Stimulated activated CD4-positive, alpha-beta T cell treated with anti-CD3 and anti-CD28 coated beads, Interleukin-12 subunit alpha, Interleukin-12 subunit beta, amount 100 ng/mL, for 4 hours (primary cell): ENCODE measurements around the gene DYNC1H1.
"Not testable (repeated sequence)": the region's sequence is repeated elsewhere in the genome, so short reads cannot be mapped to it uniquely, and the experiment has no call there.

Experiments used
- DNase-seq: peaks from one replicate; pipeline ENCODE4 v3.0.0-alpha.2; 2020

DYNC1H1 gene

DNA sequence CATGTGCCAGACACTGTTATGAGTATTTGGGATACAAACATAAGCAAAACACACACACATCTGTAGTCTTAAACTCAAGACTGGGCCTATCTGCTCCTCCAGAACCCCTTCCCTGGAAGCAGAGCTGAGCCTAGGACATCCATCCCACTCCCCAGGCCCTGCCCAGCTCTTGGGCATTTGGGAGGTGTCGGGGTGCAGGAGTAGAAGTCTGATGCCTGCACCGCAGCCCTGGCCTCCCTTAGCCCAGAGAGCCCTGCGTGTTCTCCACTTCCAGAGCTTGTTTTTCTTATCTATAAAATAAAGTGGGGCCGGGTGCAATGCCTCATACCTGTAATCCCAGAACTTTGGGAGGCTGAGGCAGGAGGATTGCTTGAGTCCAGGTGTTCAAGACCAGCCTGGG is 110.8 kb downstream of the DYNC1H1 start:
- DNase-seq: no peak

- no peak for DNase-seq
Measured at GRCh38 chr14:102077382-102077709, 113.0 kb downstream of the DYNC1H1 start.

- not testable (repeated sequence) for DNase-seq
Measured at GRCh38 chr14:102078361-102078791, 114.0 kb downstream of the DYNC1H1 start.

- no peak for DNase-seq
Measured at GRCh38 chr14:102078831-102079699, 114.7 kb downstream of the DYNC1H1 start.

DNA sequence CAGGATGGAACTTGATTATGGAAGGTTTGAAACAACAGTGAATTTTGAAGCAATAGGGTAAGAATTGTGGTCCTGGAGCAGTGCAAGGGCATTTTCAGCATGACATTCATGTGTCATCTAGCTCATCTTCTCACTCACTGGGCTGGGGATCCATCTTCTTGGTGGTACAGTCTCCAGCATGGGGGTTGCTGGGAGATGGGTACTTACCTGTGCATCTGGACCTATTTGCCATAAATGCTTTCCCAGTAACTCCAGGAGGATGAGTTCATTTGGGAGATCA is 115.3 kb downstream of the DYNC1H1 start:
- DNase-seq: no peak

- no peak for DNase-seq
Measured at GRCh38 chr14:102080183-102081080, 116.1 kb downstream of the DYNC1H1 start.

DNA sequence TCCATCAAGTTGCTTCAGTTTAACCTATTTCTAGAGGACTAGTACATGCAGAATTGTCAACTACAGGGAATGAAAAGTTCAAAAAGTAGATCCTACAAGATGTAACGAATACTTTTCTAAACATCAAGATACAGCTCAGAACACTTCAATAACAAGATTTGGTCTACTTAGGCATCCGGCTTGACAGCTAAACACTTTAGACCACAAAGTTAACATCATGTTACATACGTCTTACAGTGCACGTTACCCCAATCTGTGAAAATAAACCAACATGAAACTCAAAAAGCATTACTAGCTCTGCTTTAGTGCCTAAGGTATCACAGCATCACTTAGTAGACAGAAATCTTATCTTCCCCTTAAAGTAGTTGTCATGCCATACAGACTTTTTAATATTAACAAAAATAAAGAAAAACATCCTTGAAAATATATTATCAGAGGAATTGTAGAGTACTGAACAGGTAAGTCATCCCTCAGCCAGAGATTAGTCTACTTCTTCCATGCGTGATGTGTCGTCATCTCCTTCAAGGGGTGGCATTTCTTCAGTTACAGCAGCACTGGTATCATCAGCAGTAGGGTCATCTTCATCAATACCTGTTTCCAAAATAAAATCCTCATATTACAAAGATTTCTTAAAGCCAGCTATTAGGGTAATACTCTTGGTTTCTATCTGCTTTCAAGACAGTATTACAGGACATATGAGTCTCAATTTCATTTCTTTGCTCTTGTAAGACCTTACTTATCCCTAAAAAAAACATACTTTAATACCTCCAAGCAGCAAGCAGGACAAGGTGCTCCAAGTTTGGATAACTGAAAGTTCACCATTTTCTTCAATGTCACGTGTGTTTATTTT is 117.1 kb downstream of the DYNC1H1 start:
- no peak for DNase-seq

GRCh38 chr14:102084522-102084921 is 120.1 kb downstream of the DYNC1H1 start:
- DNase-seq: not testable (repeated sequence)

DNA sequence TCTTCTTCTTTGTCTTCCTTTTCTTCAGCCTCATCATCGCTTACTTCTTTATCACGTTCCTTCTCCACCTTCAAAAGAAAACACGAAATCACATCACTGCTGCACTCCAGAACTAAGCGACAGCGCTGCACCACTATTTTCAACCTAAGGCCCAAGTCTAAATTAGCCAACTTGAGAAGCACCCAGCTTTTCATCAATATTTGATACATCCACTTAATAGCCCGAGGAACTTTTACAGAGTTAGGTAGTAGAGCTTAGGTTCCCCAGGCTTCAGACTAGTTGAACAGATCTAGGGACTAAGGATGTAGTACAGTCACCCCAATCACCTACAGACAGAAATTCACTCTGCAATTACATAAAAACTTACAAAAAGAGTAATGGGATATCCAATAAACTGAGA is 120.6 kb downstream of the DYNC1H1 start:
- no peak for DNase-seq

DNA sequence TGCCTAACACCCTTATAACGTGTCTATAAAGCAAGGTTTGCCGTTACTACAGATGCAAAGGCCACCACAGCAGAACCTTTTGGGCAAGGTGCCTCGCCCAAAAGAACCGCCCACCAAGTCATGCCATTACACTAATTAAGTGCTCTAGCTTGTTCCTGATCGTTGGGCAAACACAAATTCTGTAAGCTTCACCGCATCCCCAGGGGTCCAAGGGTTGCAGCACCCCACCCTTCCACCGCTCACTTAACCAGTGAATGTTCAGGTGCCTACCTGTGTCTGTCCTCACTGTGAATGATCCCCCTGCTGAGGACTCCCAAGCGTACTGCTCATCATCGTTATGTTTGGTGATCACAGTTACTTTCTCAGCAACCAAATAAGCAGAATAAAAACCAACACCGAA is 121.1 kb downstream of the DYNC1H1 start:
- no peak for DNase-seq

GRCh38 chr14:102085948-102086708 is 121.8 kb downstream of the DYNC1H1 start:
- DNase-seq: peak; percentile 55

DNA sequence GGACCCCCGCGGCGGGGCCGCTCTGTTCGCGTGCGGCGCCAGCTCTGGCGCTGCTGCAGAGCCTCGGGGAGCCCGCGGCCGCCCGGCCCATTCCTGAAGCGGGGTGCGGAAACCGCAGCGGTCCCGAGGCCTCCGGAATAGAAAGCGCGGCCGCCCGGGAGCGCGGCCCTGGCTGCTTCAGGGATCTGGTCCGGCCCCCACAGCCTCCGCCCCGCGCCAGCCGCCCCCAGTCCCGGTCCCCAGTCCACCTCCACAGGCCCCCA is 122.3 kb downstream of the DYNC1H1 start:
- no peak for DNase-seq

DNA sequence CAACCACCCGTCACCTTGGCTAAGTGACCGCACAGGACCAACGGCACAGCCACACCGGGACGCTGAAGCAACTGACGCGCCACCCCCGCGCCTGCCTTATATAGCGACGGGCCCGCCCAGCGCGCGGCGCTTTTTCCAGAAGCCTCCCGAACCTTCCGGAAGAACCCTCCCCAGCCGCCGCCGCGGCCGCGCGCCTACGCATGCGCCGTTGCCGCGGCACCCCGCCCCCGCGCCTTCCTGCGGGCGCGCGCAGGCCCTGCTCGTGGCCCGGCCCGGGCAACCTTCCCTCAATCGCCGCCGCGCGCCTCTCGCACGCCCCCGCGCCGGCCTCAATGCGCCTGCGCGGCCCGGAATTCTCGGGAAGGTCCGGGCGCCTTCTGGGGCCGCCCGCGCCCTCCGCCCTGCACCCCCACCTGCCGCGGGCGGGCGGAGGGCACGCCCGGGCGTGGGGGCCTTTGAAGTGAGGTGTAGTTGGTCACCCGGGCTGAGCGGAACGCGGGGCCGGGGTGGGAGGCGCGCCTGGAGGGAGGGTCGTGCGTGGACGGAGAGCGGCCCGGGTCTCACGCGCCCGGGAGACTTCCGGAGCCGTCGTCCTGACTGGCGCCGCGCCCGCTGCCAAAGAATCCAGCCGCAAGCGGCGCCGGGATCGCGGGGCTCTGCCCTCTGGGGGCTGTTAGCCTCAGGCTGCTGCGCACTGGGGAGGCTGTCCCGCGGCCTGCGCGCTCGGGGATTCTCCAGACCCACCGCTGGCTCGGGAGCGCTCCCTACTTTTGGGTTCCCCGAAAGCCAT is 122.8 kb downstream of the DYNC1H1 start, which contains the start of gene HSP90AA1:
Gene HSP90AA1 (minus strand): TSS at position 73 of the 790 bp plus-strand sequence. CDS start 666 bp downstream, outside the sequence.
- DNase-seq: peak; percentile 99

DNA sequence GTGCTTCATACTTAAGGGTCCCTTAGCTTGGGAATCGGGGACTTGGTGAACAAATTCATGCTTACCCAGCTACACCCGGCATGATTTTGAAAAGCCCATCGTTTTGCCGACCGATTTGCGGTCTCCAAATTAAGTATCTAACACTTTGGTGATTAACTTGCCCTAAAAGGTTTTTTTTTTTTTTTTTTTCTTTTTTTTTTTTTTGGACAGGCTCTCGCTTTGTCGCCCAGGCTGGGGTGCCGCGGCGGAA is 123.3 kb downstream of the DYNC1H1 start:
- no peak for DNase-seq

DNA sequence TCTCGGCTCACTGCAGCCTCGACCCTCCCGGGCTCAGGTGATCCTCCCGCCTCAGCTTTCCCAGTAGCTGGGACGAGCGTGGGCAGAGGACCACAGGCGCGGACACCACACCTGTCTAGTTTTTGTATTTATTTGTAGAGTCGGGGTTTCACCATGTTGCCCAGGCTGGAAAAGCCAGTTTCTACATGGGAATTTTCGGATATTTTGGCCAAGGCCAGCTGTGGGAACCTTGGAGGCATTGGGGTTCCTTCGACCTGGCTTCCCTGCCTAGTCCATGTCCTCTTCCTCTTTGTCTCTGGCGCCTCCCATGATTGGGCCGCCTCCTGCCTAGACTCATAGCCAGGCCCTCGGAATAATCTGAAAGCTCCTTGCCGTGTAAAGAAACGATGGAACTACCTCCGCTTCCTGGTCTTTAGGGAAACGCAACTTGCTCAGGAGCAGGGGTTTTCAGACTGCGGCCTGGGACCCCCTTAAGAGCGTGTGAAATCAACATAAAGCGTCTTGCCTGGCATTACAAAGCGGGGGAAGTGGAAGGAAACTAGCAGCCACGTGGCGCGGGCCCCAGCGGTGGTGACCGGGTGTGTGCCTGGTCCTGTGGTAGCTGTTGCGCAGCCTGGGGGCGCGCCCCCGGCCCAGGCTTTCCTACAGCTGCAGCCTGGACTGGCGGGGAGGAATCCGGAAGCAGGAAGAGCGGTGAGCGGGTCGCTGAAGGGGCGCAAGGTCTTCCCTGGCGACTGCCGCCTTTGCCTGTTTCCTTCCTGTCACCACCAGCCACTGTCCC is 123.8 kb downstream of the DYNC1H1 start:
- DNase-seq: peak; percentile 67

DNA sequence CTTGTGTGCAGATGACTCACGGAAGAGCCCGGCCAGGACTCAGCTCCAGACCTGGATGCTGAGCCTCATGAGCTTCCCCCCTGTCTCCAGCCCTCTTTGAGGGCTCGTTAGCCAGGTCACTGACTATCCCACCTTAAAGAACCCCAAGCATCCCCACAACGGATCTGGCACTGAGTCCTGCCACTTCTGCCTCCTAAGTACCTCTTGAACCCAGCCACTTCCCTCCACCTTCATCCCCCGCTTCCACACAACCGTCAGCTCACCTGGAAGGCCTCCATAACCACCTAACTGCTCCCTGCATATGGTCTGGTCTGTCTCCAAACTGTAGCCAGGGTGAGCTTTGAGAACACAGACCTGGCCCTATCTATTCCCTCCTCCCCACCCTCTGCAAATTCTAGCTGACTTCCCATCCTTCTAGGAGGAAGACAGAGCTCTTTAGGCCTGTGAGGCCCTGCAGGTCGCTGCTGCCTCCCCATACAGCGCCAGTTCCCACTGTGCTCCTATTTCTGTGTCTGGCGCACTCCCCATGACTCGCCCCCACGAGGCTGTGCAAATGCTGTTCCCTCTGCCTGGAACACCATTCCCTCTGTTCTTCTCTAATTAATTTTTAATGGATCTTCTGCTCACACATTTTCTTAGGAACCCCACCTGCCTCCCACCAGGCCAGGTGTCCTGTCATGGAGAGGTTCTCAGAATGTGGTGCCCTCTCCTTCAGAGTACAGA is 125.4 kb downstream of the DYNC1H1 start:
- DNase-seq: no peak

GRCh38 chr14:102090713-102091112 is 126.3 kb downstream of the DYNC1H1 start:
- DNase-seq: no peak

GRCh38 chr14:102092806-102093205 is 128.4 kb downstream of the DYNC1H1 start:
- DNase-seq: no peak

DNA sequence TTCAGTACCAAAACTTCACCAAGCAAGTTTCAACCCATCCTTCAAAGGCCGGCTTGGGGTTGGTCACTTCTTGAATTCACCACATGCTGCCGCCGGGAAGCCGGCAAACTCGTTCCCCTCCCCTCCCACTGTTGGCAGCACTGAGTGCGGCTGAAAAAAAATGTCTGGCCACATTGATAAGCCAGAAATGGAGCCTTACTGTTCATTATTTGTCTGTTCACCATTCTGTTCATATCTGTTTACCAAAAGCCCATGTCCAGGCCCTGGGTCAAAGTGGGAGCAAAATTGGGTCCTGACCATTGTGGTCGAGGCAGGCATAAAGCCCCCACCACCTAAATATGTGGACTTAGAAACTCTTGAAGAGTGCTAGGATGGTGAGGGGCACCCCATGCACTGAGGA is 129.7 kb downstream of the DYNC1H1 start:
- DNase-seq: no peak

DNA sequence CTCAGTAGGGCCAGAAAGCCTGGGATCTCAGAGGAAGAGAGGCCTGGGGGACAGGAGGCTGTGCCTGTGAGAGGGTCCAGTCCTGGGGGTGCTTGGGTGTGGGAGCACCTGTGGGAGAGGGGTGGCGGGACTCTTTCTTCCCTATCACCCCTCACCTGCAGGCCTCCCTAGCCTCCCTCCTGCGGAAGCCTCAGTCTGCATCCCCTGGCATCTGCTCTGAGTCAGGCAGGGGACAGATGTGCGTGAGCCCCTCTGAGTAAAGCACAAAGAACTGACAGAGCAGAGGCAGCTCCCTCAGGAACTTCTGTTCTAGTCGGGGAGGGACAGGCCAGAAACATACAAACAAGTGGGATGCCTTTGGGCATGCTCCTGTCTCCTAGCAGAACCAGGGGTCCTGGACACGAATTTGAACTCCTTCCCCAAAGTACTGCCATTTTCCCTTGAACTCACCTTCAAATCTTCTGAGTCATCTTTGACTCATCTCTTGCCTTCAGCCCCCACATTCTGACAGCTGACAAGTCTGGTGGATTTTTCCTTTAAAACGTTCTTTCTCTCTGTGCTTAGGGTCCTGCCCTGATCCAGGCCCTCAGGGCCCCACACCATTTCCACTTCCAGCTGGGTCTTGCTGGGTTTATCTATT is 131.0 kb downstream of the DYNC1H1 start:
- no peak for DNase-seq
